HepG2 (cell line): ENCODE results near the gene DPEP3. TPM values are rescaled to one million over a fixed set of nuclear protein-coding genes. Genes with fewer than 3 reads are reported as not detected.

ENCODE experiments used
- AKAP8 ChIP-seq: sonication (generic); formaldehyde crosslinking; IDR thresholded peaks from 2 replicates; pipeline ENCODE4 v1.5.1; 2020; ENCODE audit warnings: mild to moderate bottlenecking, missing genetic modification reagents
- ATAD3A ChIP-seq: sonication (generic); formaldehyde crosslinking; IDR thresholded peaks from 2 replicates; pipeline ENCODE4 v1.4.0; 2020; ENCODE audit warnings: missing genetic modification reagents
- ATF4 ChIP-seq, 2 experiments: fragments of 450-650 bp in 1 of 2; sonication (generic) in 1 of 2; formaldehyde crosslinking; IDR thresholded peaks; 2 replicates each; pipeline versions ENCODE4 v1.5.0 to v1.8.0; 2020 to 2022; ENCODE audit warnings: mild to moderate bottlenecking in 1 of 2, missing genetic modification reagents in 1 of 2
- CENPX ChIP-seq: sonication (generic); formaldehyde crosslinking; IDR thresholded peaks from 2 replicates; pipeline ENCODE4 v1.9.0; 2021; ENCODE audit warnings: mild to moderate bottlenecking, missing genetic modification reagents, moderate library complexity
- CHD4 ChIP-seq: fragments of 200-600 bp; sonication (generic); IDR thresholded peaks from 2 replicates; pipeline ENCODE4 v1.7.0; 2017; ENCODE audit warnings: mild to moderate bottlenecking, low read length, borderline replicate concordance
- HNRNPUL1 ChIP-seq: fragments of 200-400 bp; formaldehyde crosslinking; IDR thresholded peaks from 2 replicates; pipeline ENCODE4 v1.6.1; 2017; ENCODE audit warnings: low read depth, mild to moderate bottlenecking, low read length, moderate library complexity
- JDP2 ChIP-seq: sonication (generic); formaldehyde crosslinking; IDR thresholded peaks from 2 replicates; pipeline ENCODE4 v1.8.1; 2022; ENCODE audit warnings: missing genetic modification reagents, borderline replicate concordance
- KDM2A ChIP-seq: sonication (generic); formaldehyde crosslinking; IDR thresholded peaks from 2 replicates; pipeline ENCODE4 v1.4.0; 2020; ENCODE audit warnings: low read depth, missing genetic modification reagents, borderline replicate concordance
- NR1H2 ChIP-seq: sonication (generic); formaldehyde crosslinking; IDR thresholded peaks from 2 replicates; pipeline ENCODE4 v1.8.1; 2022; ENCODE audit warnings: low read depth, missing genetic modification reagents, borderline replicate concordance
- RCOR2 ChIP-seq: IDR thresholded peaks from 2 replicates; pipeline ENCODE4 v1.6.1; 2016; ENCODE audit warnings: missing biosample characterization, missing genetic modification reagents
- SOX5 ChIP-seq: IDR thresholded peaks from 2 replicates; pipeline ENCODE4 v1.6.1; 2016; ENCODE audit warnings: borderline replicate concordance
- SP5 ChIP-seq: IDR thresholded peaks from 2 replicates; pipeline ENCODE4 v1.6.1; 2016; ENCODE audit warnings: low read depth, borderline replicate concordance
- SUZ12 ChIP-seq: fragments of 150-350 bp; IDR thresholded peaks from 2 replicates; pipeline ENCODE4 v1.6.1; 2014; ENCODE audit warnings: low read depth, low read length
- TIGD3 ChIP-seq: sonication (generic); formaldehyde crosslinking; IDR thresholded peaks from 2 replicates; pipeline ENCODE4 v1.5.1; 2020; ENCODE audit warnings: mild to moderate bottlenecking, missing genetic modification reagents, borderline replicate concordance
- XBP1 ChIP-seq: sonication (generic); formaldehyde crosslinking; IDR thresholded peaks from 2 replicates; pipeline ENCODE4 v1.5.0; 2020; ENCODE audit warnings: missing genetic modification reagents
- ZFP1 ChIP-seq: IDR thresholded peaks from 2 replicates; pipeline ENCODE4 v1.6.1; 2016
- ZNF10 ChIP-seq: sonication (generic); formaldehyde crosslinking; IDR thresholded peaks from 2 replicates; pipeline ENCODE4 v1.4.0; 2020; ENCODE audit warnings: mild to moderate bottlenecking, low read depth, missing genetic modification reagents, borderline replicate concordance
- ZNF260 ChIP-seq: sonication (generic); formaldehyde crosslinking; IDR thresholded peaks from 2 replicates; pipeline ENCODE4 v1.4.0; 2020; ENCODE audit warnings: missing genetic modification reagents, low read depth, mild to moderate bottlenecking, borderline replicate concordance
- ZNF337 ChIP-seq: sonication (generic); formaldehyde crosslinking; IDR thresholded peaks from 2 replicates; pipeline ENCODE4 v1.5.1; 2020; ENCODE audit warnings: missing genetic modification reagents, low read depth, mild to moderate bottlenecking, borderline replicate concordance
- ZNF431 ChIP-seq: sonication (generic); formaldehyde crosslinking; IDR thresholded peaks from 2 replicates; pipeline ENCODE4 v1.9.0; 2022; ENCODE audit warnings: missing genetic modification reagents, low read depth, mild to moderate bottlenecking, borderline replicate concordance
- ZNF780A ChIP-seq: sonication (generic); formaldehyde crosslinking; IDR thresholded peaks from 2 replicates; pipeline ENCODE4 v1.8.0; 2022; ENCODE audit warnings: mild to moderate bottlenecking, missing genetic modification reagents, moderate library complexity
- ZNF790 ChIP-seq: sonication (generic); formaldehyde crosslinking; IDR thresholded peaks from 2 replicates; pipeline ENCODE4 v1.8.0; 2022; ENCODE audit warnings: missing genetic modification reagents, mild to moderate bottlenecking, borderline replicate concordance
- polyA plus RNA-seq, 8 experiments: library from polyadenylated mRNA; depleted of rRNA in 3 of 8; stranded (reverse) in 7 of 8; unstranded in 1 of 8; fragments of >200 nt; fragmentation: Illumina TruSeq in 4 of 8; extraction: Trizol in 4 of 8; gene quantifications; 2 replicates each; pipeline versions ENCODE4 v1.2.1 to v1.2.3, GENCODE V29; 2011 to 2016; ENCODE audit warnings: low read depth in 4 of 8, missing spikeins in 1 of 8, mixed read lengths in 1 of 8; ENCODE audit not compliant: insufficient read depth in 1 of 8
- total RNA-seq, 5 experiments: library from RNA; depleted of rRNA; stranded (reverse); fragments of >200 nt; fragmentation: Illumina TruSeq; extraction: Trizol; gene quantifications; 2 replicates each; pipeline ENCODE4 v1.2.3, GENCODE V29; 2016; ENCODE audit warnings: low read depth in 1 of 5
- TF ChIP-seq, protein P1 (sequence below): sonication (generic); formaldehyde crosslinking; IDR thresholded peaks from 2 replicates; pipeline ENCODE4 v1.8.1; 2023; ENCODE audit warnings: missing genetic modification reagents, mild to moderate bottlenecking, borderline replicate concordance
- TF ChIP-seq, protein P2 (sequence below): sonication (generic); formaldehyde crosslinking; conservative IDR thresholded peaks from 2 replicates; pipeline ENCODE4 v1.4.0; 2020; ENCODE audit warnings: missing genetic modification reagents
- TF ChIP-seq, protein P3 (sequence below): sonication (generic); formaldehyde crosslinking; IDR thresholded peaks from 2 replicates; pipeline ENCODE4 v1.4.0; 2020; ENCODE audit warnings: missing genetic modification reagents

The DPEP3 gene
- total and polyA plus RNA-seq, 2 of the 13 experiments (the other 11 are each of a cell fraction or from before 2014, with no cell fraction given): not detected

DNA sequence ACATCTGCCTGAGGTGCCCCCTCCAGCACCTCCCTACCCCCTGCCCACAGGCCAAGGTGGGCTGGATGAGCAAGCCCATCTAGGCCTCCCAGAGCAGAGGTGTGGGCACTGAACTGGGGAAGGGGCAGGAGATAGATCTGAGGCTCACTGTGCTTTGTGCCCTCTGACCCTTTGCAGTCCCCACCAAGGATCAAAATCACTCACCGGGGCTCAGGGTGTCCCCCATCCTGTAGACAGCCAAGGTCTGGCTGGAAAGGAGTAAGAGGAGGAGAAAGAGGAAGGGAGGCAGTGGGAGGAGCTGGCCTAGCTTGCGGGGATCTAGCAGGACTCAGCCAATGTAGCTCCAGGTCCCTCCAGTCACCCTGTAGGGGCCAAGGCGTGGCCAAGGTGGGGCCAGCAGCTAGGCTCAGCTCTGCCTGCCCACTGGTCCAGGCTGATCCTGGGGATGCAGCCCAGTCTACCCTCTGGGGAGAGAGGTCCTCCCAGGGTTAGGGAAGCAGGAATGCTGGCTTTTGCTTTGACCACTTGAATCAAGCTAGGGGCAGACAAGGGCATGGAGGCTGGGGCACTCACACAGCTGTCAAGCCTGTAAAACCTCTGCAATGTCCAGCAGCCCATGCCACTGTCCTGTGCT, 13.6 kb downstream of the DPEP3 start (continued):
- TF ChIP-seq ATF4 (CRISPR knock-in tag; IDR thresholded peaks at IDR 0.05) (no peak), XBP1 (CRISPR knock-in tag) (no peak), SOX5 (no peak), ZNF337 (CRISPR knock-in tag) (no peak), SUZ12 (no peak), JDP2 (CRISPR knock-in tag) (no peak), ZNF260 (CRISPR knock-in tag) (no peak), NR1H2 (no peak), AKAP8 (no peak; the same call in 1 of the 2 replicates), SP5 (CRISPR knock-in tag) (peak; percentile 31; the same call in 1 of the 2 replicates), ZNF790 (CRISPR knock-in tag) (no peak), CENPX (CRISPR knock-in tag) (no peak), ZFP1 (CRISPR knock-in tag) (no peak), RCOR2 (CRISPR knock-in tag) (no peak), ATAD3A (CRISPR knock-in tag) (no peak), HNRNPUL1 (no peak), CHD4 (no peak), ZNF431 (no peak), ZNF780A (CRISPR knock-in tag) (no peak), KDM2A (CRISPR knock-in tag) (no peak), TIGD3 (CRISPR knock-in tag) (peak; percentile 67; the same call in 1 of the 2 replicates), ZNF10 (no peak)
- TF ChIP-seq, protein P1, sequence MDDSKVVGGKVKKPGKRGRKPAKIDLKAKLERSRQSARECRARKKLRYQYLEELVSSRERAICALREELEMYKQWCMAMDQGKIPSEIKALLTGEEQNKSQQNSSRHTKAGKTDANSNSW: no peak
- TF ChIP-seq, protein P2, sequence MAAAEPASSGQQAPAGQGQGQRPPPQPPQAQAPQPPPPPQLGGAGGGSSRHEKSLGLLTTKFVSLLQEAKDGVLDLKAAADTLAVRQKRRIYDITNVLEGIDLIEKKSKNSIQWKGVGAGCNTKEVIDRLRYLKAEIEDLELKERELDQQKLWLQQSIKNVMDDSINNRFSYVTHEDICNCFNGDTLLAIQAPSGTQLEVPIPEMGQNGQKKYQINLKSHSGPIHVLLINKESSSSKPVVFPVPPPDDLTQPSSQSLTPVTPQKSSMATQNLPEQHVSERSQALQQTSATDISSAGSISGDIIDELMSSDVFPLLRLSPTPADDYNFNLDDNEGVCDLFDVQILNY (CRISPR knock-in tag): 0 out of 2 replicates have a peak, but pooled peaks have one; percentile 35
- TF ChIP-seq, protein P3, sequence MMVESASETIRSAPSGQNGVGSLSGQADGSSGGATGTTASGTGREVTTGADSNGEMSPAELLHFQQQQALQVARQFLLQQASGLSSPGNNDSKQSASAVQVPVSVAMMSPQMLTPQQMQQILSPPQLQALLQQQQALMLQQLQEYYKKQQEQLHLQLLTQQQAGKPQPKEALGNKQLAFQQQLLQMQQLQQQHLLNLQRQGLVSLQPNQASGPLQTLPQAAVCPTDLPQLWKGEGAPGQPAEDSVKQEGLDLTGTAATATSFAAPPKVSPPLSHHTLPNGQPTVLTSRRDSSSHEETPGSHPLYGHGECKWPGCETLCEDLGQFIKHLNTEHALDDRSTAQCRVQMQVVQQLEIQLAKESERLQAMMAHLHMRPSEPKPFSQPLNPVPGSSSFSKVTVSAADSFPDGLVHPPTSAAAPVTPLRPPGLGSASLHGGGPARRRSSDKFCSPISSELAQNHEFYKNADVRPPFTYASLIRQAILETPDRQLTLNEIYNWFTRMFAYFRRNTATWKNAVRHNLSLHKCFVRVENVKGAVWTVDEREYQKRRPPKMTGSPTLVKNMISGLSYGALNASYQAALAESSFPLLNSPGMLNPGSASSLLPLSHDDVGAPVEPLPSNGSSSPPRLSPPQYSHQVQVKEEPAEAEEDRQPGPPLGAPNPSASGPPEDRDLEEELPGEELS: no peak
